ENCODE measurements around the gene IGFBP2. TPM values are rescaled to one million over a fixed set of nuclear protein-coding genes. Genes with fewer than 3 reads are reported as not detected.

The IGFBP2 gene
- total and polyA plus RNA-seq, 9 of the 15 experiments (the other 6 are each of a cell fraction or from before 2014, with no cell fraction given) = 0.93 TPM; not detected in 8

GRCh38 chr2:216619411-216620393, 13.5 kb upstream of the IGFBP2 start (continued):
- peak; percentile 41; the same call in 1 of the 2 replicates for TF ChIP-seq TEAD4 (IDR thresholded peaks at IDR 0.05; ENCODE audit: low read length)
- TF ChIP-seq TEAD4 (CRISPR knock-in tag; IDR thresholded peaks at IDR 0.05; ENCODE audit: borderline replicate concordance) = no peak
- peak; percentile 55; the same call in 1 of the 2 replicates for TF ChIP-seq ARID1B (IDR thresholded peaks at IDR 0.05)
- TF ChIP-seq ZKSCAN8 (CRISPR knock-in tag; IDR thresholded peaks at IDR 0.05) = peak; percentile 63; the same call in 1 of the 2 replicates
- TF ChIP-seq TRIM24 (IDR thresholded peaks at IDR 0.05) = peak; percentile 61 to 63; a peak in 2 of 4 replicates
- TF ChIP-seq RNF2 (IDR thresholded peaks at IDR 0.05) = 0 out of 2 replicates have a peak, but pooled peaks have one; percentile 48
- peak; percentile 54; the same call in 1 of the 2 replicates for TF ChIP-seq POLR2H (tag; IDR thresholded peaks at IDR 0.05; ENCODE audit: low read depth)
- no peak for TF ChIP-seq STAT5B (CRISPR knock-in tag; IDR thresholded peaks at IDR 0.05)
- TF ChIP-seq ZNF717 (CRISPR knock-in tag; IDR thresholded peaks at IDR 0.05) = no peak
- TF ChIP-seq MAX (CRISPR knock-in tag; IDR thresholded peaks at IDR 0.05) = peak; percentile 22; the same call in 1 of the 2 replicates
- TF ChIP-seq L3MBTL2 (IDR thresholded peaks at IDR 0.05) = peak; percentile 84
- peak; percentile 79 for TF ChIP-seq GABPA (tag; conservative IDR thresholded peaks at IDR 0.05; ENCODE audit: low read depth)
- TF ChIP-seq HBP1 (CRISPR knock-in tag; IDR thresholded peaks at IDR 0.05) = peak; percentile 91
- TF ChIP-seq MECOM (CRISPR knock-in tag; IDR thresholded peaks at IDR 0.05) = no peak
- peak; percentile 55 for TF ChIP-seq CBFA2T3 (IDR thresholded peaks at IDR 0.05)
- TF ChIP-seq USF2 (CRISPR knock-in tag; IDR thresholded peaks at IDR 0.05) = no peak
